ENCODE data around the gene ZNRD2.
A peak's percentile ranks its signal among the peaks of the same experiment; 100 is the strongest.

ZNRD2 gene

DNA sequence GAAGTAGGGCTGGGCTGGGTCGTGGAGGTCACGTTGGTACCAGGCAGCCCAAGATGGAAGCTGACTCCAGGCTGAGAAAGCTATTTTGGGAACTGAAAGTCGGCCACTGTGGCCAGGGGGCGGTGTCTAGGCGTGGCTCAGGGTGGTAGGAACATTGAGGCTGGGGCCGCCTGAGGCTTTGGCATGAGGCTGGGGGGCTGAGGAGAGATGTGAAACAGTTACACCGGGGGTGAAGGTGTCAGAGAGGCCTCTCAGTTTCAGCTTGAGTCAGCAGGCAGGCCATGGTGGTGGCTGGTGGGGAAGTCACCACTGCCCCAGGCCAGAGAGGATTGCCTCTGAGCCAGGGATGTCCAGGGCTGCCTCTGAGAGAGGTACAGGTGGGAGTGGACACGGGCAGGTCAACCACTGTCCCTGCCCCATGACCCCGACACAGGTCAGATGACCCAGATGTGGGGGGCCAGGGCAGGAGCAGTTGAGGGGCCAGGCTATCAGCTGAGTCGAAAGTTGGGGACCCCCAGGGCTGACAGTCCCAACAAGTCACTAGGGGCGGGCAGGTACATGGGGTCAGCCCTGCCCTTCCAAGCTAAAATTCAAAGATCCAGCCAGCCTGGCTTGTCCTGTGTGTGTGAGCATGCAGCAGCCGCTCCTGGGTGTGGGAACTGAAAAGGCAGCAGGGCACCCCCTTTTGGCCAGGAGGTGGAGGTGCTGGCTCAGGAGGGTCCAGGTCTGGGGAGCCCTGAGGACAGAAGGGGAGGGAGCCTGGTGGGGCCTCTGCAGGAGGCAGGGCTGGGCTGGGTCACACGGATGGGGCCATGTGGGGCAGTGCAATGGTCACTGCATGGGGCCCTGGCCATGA, 18.1 kb downstream of the ZNRD2 start:
- Histone ChIP-seq H3K36me3 (peaks cover 9% of the 10 kb centered on the region), H3K27ac (peak overlapping the region; percentile 28), H3K27me3 (ENCODE audit: insufficient read depth, low read depth, severe bottlenecking) (no peaks in the 10 kb centered on the region), H3K4me3 (ENCODE audit: low read depth, low read length) (no peak overlapping the region), H3K9me3 (ENCODE audit: severe bottlenecking) (no peaks in the 10 kb centered on the region)
- TF ChIP-seq, protein P1, sequence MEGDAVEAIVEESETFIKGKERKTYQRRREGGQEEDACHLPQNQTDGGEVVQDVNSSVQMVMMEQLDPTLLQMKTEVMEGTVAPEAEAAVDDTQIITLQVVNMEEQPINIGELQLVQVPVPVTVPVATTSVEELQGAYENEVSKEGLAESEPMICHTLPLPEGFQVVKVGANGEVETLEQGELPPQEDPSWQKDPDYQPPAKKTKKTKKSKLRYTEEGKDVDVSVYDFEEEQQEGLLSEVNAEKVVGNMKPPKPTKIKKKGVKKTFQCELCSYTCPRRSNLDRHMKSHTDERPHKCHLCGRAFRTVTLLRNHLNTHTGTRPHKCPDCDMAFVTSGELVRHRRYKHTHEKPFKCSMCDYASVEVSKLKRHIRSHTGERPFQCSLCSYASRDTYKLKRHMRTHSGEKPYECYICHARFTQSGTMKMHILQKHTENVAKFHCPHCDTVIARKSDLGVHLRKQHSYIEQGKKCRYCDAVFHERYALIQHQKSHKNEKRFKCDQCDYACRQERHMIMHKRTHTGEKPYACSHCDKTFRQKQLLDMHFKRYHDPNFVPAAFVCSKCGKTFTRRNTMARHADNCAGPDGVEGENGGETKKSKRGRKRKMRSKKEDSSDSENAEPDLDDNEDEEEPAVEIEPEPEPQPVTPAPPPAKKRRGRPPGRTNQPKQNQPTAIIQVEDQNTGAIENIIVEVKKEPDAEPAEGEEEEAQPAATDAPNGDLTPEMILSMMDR (IDR thresholded peaks at IDR 0.05; ENCODE audit: low read depth, low read length), result peak; percentile 72
- peak; percentile 78 for DNase-seq

DNA sequence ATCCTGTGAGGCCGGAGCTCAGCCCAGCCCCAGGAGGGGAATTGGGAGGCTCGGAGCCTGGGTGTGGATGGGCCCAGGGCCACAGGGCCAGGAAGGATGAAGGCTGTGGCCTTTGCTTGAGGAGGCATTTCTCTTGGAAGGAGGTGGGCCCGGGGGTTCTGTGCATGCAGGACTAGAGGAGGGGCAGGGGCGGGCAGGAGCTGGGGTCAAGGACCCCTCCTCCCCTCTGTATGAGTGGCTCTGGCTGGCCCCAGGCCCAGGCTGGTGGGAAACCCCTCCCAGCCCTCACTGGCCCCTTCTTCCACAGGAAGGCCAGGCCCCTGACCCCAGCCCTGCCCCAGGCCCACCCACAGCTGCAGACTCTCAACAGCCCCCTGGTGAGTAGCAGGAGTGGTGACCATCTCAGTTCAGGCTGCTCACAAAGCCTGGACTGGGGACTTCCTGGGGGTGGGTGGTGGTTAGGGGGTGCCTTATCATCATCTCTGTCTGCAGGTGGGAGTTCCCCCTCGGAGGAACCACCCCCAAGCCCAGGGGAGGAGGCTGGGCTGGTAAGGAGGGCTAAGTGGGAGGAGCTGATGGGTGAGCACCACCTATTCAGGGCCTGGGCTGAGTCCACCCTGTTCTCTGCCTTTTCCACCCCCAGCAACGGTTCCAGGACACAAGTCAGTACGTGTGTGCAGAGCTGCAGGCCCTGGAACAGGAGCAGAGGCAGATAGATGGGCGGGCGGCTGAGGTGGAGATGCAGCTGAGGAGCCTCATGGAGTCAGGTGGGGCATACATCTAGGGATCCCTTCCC, 19.4 kb downstream of the ZNRD2 start:
- Histone ChIP-seq H3K9me3 (ENCODE audit: severe bottlenecking) (no peaks in the 10 kb centered on the region), H3K27ac (no peak overlapping the region), H3K27me3 (ENCODE audit: insufficient read depth, low read depth, severe bottlenecking) (no peaks in the 10 kb centered on the region), H3K4me3 (ENCODE audit: low read depth, low read length) (no peak overlapping the region), H3K36me3 (peaks cover 5% of the 10 kb centered on the region)
- DNase-seq, result no peak
- TF ChIP-seq, protein P1 (IDR thresholded peaks at IDR 0.05; ENCODE audit: low read depth, low read length), result no peak

DNA sequence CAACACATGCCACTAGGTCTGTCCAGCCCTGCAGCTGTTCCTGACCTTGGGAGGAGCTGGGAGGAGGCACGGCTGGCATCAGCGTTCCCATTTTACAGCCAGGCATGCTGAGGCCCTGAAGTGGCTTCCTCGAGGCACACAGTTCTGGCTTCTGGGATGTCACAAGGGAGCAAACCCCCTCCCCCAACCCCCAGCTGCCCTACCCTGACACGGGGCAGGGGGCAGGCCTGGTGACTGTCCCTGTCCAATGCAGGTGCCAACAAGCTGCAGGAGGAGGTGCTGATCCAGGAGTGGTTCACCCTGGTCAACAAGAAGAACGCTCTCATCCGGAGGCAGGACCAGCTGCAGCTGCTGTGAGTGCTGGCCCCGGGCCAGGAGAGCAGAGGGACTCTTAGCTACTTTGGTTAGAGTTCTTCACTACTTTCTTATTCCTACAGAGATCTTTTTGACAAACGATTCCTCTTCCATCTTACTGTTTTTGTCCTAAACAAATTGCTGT, 20.0 kb downstream of the ZNRD2 start:
- no peaks in the 10 kb centered on the region for H3K27me3 ChIP-seq (ENCODE audit: insufficient read depth, low read depth, severe bottlenecking)
- no peak overlapping the region for H3K4me3 ChIP-seq (ENCODE audit: low read depth, low read length)
- no peak overlapping the region for H3K27ac ChIP-seq
- no peaks in the 10 kb centered on the region for H3K9me3 ChIP-seq (ENCODE audit: severe bottlenecking)
- no peak for DNase-seq
- peaks cover 5% of the 10 kb centered on the region for H3K36me3 ChIP-seq
- TF ChIP-seq, protein P1 (IDR thresholded peaks at IDR 0.05; ENCODE audit: low read depth, low read length), result no peak

DNA sequence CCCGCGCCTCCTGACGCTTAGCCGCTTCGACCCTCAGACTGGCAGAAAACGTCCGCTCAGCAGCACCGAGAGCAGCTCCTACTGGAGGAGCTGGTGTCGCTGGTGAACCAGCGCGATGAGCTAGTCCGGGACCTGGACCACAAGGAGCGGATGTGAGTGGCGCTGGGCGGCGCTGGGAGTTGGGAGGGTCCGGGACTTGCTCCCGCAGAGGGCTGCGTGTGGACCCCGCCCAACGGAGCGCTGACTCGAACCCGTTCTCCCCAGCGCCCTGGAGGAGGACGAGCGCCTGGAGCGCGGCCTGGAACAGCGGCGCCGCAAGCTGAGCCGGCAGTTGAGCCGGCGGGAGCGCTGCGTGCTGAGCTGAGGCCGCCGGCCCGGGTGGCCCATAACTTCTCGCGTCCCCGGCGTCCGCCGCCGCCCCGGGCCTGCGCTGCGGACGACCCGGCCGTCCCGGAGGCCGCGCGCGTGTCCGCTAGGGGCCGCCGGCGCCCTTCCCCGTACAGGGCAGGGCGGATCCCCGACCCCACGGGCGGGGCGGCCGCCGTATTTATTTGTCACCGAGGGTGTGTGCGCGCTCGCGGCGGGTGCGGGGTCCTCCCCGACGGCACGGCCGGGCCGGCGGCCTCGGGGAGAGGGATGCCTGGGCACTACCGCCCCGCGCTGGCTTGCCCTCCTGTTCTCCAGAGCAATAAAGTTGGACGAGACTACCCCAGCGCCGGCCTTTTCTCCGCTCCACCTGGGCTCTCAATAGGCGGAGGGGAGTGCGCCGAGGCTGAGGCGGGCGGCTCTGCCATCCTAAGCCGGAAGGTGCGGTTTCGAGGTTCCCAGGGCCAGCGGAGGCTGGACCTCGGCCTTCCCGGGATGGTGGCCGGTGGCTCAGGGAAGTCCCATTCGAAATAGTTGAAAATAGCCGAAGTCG, 21.9 kb downstream of the ZNRD2 start:
- no peaks in the 10 kb centered on the region for H3K27me3 ChIP-seq (ENCODE audit: insufficient read depth, low read depth, severe bottlenecking)
- no peak for DNase-seq
- peaks cover 5% of the 10 kb centered on the region for H3K36me3 ChIP-seq
- TF ChIP-seq, protein P1 (IDR thresholded peaks at IDR 0.05; ENCODE audit: low read depth, low read length), result no peak
- H3K9me3 ChIP-seq (ENCODE audit: severe bottlenecking), result no peaks in the 10 kb centered on the region
- H3K27ac ChIP-seq, result no peak overlapping the region
- no peak overlapping the region for H3K4me3 ChIP-seq (ENCODE audit: low read depth, low read length)

DNA sequence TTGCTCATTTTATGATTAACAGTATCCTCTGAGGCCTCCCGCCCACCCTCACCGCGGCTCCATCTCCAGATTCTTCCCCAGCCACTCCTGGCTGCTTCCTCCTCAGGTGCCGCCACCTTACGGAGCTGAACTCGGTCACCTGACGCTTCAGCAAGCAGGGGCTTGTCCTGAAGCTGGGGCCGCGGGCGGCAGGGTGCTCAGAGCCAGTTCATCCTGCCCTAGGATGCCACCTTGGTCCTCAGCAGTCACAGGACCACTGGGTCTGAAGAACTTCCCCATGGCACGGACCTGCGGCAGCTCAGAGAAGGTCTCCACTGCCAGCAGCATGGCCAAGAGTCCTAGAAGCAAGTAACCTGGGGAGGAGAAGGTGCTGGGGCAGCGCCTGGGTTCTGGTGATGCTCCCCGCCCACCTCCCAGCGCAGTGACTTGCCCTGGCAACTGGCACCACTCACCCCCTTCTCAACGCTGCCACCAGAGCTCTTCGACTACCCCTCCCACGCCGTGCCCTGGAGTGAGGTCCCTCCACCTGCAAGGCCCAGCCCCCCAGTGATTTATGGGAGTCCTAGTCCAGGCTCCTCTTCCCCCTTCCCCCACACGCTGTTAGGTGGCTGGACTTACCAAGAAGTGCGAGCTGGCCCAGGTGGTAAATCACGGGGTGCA, 22.7 kb downstream of the ZNRD2 start:
- H3K36me3 ChIP-seq, result peaks cover 11% of the 10 kb centered on the region
- no peak overlapping the region for H3K27ac ChIP-seq
- no peak overlapping the region for H3K4me3 ChIP-seq (ENCODE audit: low read depth, low read length)
- H3K9me3 ChIP-seq (ENCODE audit: severe bottlenecking), result no peaks in the 10 kb centered on the region
- H3K27me3 ChIP-seq (ENCODE audit: insufficient read depth, low read depth, severe bottlenecking), result no peaks in the 10 kb centered on the region
- TF ChIP-seq, protein P1 (IDR thresholded peaks at IDR 0.05; ENCODE audit: low read depth, low read length), result no peak
- DNase-seq, result no peak
